Measurements from ENCODE around the gene PARD3B.
A peak's percentile ranks its signal among the peaks of the same experiment; 100 is the strongest.

Gene PARD3B

GRCh38 chr2:205296959-205297358 lies 751.7 kb downstream of the PARD3B start:
- DNase-seq (ENCODE audit: low spot score) = no peak
- TF ChIP-seq CTCF (IDR thresholded peaks at IDR 0.05; ENCODE audit: extremely low read depth, missing control alignments) = no peak

GRCh38 chr2:205297368-205297767 lies 752.1 kb downstream of the PARD3B start:
- no peak for DNase-seq (ENCODE audit: low spot score)
- no peak for TF ChIP-seq CTCF (IDR thresholded peaks at IDR 0.05; ENCODE audit: extremely low read depth, missing control alignments)

- no peak for TF ChIP-seq CTCF (IDR thresholded peaks at IDR 0.05; ENCODE audit: extremely low read depth, missing control alignments)
- no peak for DNase-seq (ENCODE audit: low spot score)
These were observed 752.6 kb downstream of the PARD3B start for GRCh38 chr2:205297846-205298245.

- DNase-seq (ENCODE audit: low spot score) = no peak
- no peak for TF ChIP-seq CTCF (IDR thresholded peaks at IDR 0.05; ENCODE audit: extremely low read depth, missing control alignments)
These were observed 765.9 kb downstream of the PARD3B start for GRCh38 chr2:205311201-205311600.

- no peak for TF ChIP-seq CTCF (IDR thresholded peaks at IDR 0.05; ENCODE audit: extremely low read depth, missing control alignments)
- no peak for DNase-seq (ENCODE audit: low spot score)
These were observed 776.0 kb downstream of the PARD3B start for GRCh38 chr2:205321231-205321630.

GRCh38 chr2:205323929-205324328 lies 778.7 kb downstream of the PARD3B start:
- DNase-seq (ENCODE audit: low spot score) = no peak
- peak; percentile 27 for TF ChIP-seq CTCF (IDR thresholded peaks at IDR 0.05; ENCODE audit: extremely low read depth, missing control alignments)

- TF ChIP-seq CTCF (IDR thresholded peaks at IDR 0.05; ENCODE audit: extremely low read depth, missing control alignments) = no peak
- no peak for DNase-seq (ENCODE audit: low spot score)
These were observed 779.1 kb downstream of the PARD3B start for GRCh38 chr2:205324355-205324754.
